Transverse colon (tissue), 4 donors: Measurements from ENCODE around the gene FLT1. TPM values are rescaled to one million over a fixed set of nuclear protein-coding genes. Genes with fewer than 3 reads are reported as not detected.

Experiments
- DNase-seq: peaks from one replicate; pipeline ENCODE4 v3.0.0-alpha.2; 2019
- H3K27ac ChIP-seq, 4 donors: fragments of 200-600 bp; sonication (generic); 2 replicates each; pipeline ENCODE4 v1.5.1; 2016 to 2018; ENCODE audit warnings: inconsistent platforms in 4 of 4
- H3K27me3 ChIP-seq: fragments of 200-600 bp; sonication (generic); 2 replicates; pipeline ENCODE4 v1.5.1; 2017; ENCODE audit warnings: inconsistent platforms
- H3K36me3 ChIP-seq, 4 donors: fragments of 200-600 bp; sonication (generic); 2 replicates each; pipeline ENCODE4 v1.5.1; 2017 to 2019; ENCODE audit warnings: inconsistent platforms in 4 of 4
- H3K4me1 ChIP-seq, 4 donors: fragments of 200-600 bp; sonication (generic); 2 replicates each; pipeline ENCODE4 v1.5.1; 2017 to 2020; ENCODE audit warnings: inconsistent platforms in 4 of 4
- H3K4me3 ChIP-seq, 4 donors: fragments of 200-600 bp; sonication (generic); 1 replicate in 1 of 4; 2 replicates in 3 of 4; pipeline versions ENCODE4 v1.5.1 to v1.6.1; 2017 to 2019; ENCODE audit warnings: inconsistent platforms in 4 of 4
- H3K9me3 ChIP-seq, 2 donors: fragments of 200-600 bp; sonication (generic); 2 replicates each; pipeline ENCODE4 v1.5.1; 2017 to 2019; ENCODE audit warnings: inconsistent platforms in 2 of 2
- CTCF ChIP-seq, 5 experiments: fragments of 200-600 bp in 3 of 5; fragments of 450-650 bp in 2 of 5; sonication (generic) in 3 of 5; IDR thresholded peaks; 1 replicate in 2 of 5; 2 replicates in 3 of 5; pipeline ENCODE4 v1.5.1; 2016 to 2017; ENCODE audit warnings: antibody characterized with exemption in 5 of 5, inconsistent platforms in 3 of 5, mild to moderate bottlenecking in 2 of 5, moderate library complexity in 1 of 5
- EP300 ChIP-seq: sonication (generic); formaldehyde crosslinking; IDR thresholded peaks from one replicate; pipeline ENCODE4 v1.6.1; 2017; ENCODE audit warnings: antibody characterized with exemption, low read depth
- POLR2A ChIP-seq: fragments of 450-650 bp; IDR thresholded peaks from one replicate; pipeline ENCODE4 v1.6.1; 2016; ENCODE audit warnings: antibody characterized with exemption, mild to moderate bottlenecking, moderate library complexity
- POLR2AphosphoS5 ChIP-seq, 3 donors: sonication (generic); formaldehyde crosslinking; IDR thresholded peaks; one replicate each; pipeline ENCODE4 v1.6.1; 2016; ENCODE audit warnings: antibody characterized with exemption in 3 of 3
- WGBS, 2 donors: methylation state at CpG; one replicate each; pipeline ENCODE4 v1.1.5; 2018; ENCODE audit warnings: low coverage in 1 of 2; 5-methylcytosine and 5-hydroxymethylcytosine counted together
- in situ Hi-C, 4 donors: fragments of 200-750 bp; cut with MboI; loops; one replicate each; pipeline versions ENCODE4 v1.15.0 to v1.15.1; 2017; ENCODE audit warnings: low sequenced_read_pairs in 3 of 4, low pct_ligation_motif_present in 1 of 4, low pct_unique_long_range_greater_than_20kb in 1 of 4
- intact Hi-C: fragments of 100-400 bp; cut with DNase I; formaldehyde crosslinking; loops from one replicate; pipeline ENCODE4 v1.15.1; 2023; ENCODE audit warnings: low total_unique reads
- total RNA-seq, 4 donors: library from RNA; depleted of rRNA; stranded (reverse); fragments of >200 nt; gene quantifications; one replicate each; pipeline ENCODE4 v1.1.0, GENCODE V29; 2016

The FLT1 gene
- total RNA-seq, 4 donors from 2014 or later, result 2.6 to 8.4 (median 3.5) TPM

DNA sequence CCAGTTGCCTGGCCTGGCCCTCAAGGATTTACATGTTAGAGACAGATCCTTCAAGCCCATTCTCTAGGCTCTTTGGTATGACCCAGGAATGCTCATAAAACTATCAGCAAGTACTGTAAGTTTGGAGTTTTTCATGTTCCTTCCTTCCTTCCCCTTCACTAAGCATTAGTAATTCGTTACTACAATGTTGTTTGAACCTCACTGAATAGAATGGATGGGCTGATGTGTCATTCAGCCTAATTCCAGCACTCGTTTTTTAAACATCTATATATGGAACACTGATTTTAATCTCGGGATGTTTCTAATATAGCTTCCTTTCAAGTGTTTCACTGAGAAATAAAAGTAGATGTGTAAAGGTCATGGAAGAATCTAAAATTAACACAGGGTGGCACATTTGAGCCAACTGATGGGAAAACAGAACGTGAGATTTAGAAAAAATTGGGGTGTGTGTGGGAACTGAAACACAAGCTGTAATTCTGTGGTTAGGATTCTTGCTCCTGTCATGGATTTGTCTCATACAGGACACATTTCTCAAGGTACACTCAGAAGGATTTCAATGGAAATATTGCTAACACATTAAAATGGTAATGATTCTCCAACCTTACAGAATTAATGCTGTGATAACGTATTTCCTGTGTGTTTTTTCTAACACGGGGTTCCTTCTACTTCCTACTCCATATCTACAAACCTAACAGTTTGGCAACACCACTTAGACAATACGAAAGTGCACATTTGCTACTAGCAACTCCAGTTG lies 93.4 kb downstream of the FLT1 start:
- intact Hi-C loops, result no loop called here
- in situ Hi-C loops, result no loop called here
- DNase-seq, result no peak
- Histone ChIP-seq H3K36me3 (no peaks in the 10 kb centered on the region), H3K4me1 (peaks cover 0 to 11% (median 3%) of the 10 kb centered on the region in 4 donors), H3K27ac (no peak overlapping the region), H3K27me3 (no peaks in the 10 kb centered on the region), H3K9me3 (no peaks in the 10 kb centered on the region), H3K4me3 (no peak overlapping the region)
- no peak for TF ChIP-seq EP300
- TF ChIP-seq CTCF (IDR thresholded peaks at IDR 0.05), result no peak
- WGBS, 2 donors, result 37 to 47% methylated on average over 7 of the region's 7 CpGs

DNA sequence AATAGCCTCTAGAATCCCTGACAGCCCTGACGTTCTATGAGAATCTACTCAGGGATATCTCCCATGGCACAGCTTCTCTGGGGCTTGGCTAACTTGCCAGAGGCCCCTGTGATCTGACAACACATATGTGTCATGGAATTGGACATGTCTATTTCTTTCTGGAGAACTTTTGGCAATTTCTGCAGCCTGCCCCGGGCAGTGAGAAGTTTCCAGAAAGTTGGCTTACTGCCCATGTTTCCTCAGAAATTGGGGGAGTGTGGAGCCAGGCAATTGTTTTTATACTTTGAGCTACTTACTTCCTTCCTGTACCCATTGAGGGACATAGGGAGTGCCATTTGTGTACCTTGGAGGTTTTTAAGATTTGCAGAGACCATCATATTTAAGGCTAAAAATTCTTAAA lies 98.9 kb downstream of the FLT1 start:
- TF ChIP-seq CTCF (IDR thresholded peaks at IDR 0.05), result no peak
- TF ChIP-seq POLR2AphosphoS5 (IDR thresholded peaks at IDR 0.05), result no peak
- Histone ChIP-seq H3K27ac (no peak overlapping the region), H3K27me3 (no peaks in the 10 kb centered on the region), H3K9me3 (no peaks in the 10 kb centered on the region), H3K4me1 (peaks cover 0 to 1% (median under 1%) of the 10 kb centered on the region in 4 donors), H3K36me3 (no peaks in the 10 kb centered on the region), H3K4me3 (no peak overlapping the region)
- DNase-seq, result no peak
- 50 to 64% methylated on average over 1 to 2 of the region's 2 CpGs for WGBS, 2 donors
- intact Hi-C loops, result no loop called here
- in situ Hi-C loops, result no loop called here

DNA sequence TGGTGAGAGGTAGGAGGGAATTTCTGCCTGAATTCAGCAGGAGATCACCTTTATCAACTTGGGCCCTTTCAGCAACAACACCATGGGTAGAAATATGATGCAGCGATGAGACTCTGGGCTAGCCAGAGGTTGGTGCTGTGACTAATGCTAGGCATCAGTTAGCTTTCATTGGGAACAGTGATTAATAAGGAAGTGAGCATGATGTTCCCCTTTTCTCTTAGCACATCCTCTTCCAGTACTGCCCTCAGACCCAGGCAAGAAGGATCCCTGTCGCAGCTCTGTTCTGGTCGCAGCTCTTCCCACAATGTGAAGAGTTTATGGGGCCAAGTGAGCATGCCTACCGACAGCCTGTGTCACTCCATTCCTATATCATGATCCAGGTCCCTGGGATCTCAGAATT lies 100.5 kb downstream of the FLT1 start:
- Histone ChIP-seq H3K27ac (no peak overlapping the region), H3K4me1 (no peaks in the 10 kb centered on the region), H3K27me3 (peaks cover 3% of the 10 kb centered on the region), H3K36me3 (no peaks in the 10 kb centered on the region), H3K9me3 (no peaks in the 10 kb centered on the region), H3K4me3 (no peak overlapping the region)
- intact Hi-C loops (no loop called here), in situ Hi-C loops (no loop called here)
- TF ChIP-seq POLR2AphosphoS5 (IDR thresholded peaks at IDR 0.05) (no peak), POLR2A (no peak), EP300 (no peak), CTCF (IDR thresholded peaks at IDR 0.05) (no peak)
- no peak for DNase-seq
- 59 to 80% methylated on average over 1 to 4 of the region's 4 CpGs for WGBS, 2 donors

DNA sequence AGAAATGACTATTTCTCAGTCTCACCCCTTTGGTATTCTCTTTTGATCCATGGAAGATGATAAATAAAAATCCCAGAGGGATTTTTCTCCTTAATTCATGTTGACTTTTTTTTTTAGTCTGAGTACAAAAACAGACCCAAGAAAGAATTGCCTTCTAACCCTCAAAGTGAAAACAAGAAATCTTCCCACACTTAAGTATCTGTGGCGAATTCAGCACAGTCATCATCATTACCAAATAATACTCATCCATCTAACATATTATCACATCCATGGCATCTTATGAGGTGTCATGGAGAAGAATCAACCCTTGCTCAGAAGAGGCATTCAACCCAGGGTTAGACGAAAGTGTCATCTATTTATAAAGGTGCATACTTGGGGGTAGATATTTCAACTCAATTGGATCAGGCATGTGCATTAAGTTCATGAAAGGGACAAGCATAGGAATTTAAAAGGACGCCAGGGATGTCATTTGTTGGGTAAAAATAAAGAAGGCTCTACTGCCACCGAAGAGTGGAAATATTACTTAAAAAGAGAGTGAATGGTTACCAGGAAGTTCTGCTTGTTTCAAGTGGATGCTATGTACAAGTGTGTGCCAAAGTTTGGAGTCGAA lies 101.9 kb downstream of the FLT1 start:
- no peaks in the 10 kb centered on the region for H3K4me1 ChIP-seq
- H3K27ac ChIP-seq, result no peak overlapping the region
- WGBS, 2 donors, result 85 to 94% methylated on average over 3 to 5 of the region's 5 CpGs
- no peak for TF ChIP-seq POLR2A
- no peak for TF ChIP-seq POLR2AphosphoS5 (IDR thresholded peaks at IDR 0.05)
- no peak for TF ChIP-seq EP300
- no peaks in the 10 kb centered on the region for H3K9me3 ChIP-seq
- no peak overlapping the region for H3K4me3 ChIP-seq
- intact Hi-C loops (no loop called here), in situ Hi-C loops (no loop called here)
- no peak for DNase-seq
- peaks cover 9% of the 10 kb centered on the region for H3K27me3 ChIP-seq
- no peaks in the 10 kb centered on the region for H3K36me3 ChIP-seq
